GM18867 (cell line): ENCODE measurements around the gene ZNF592.

Experiments used
- ATAC-seq: cut with Tn5 transposase; IDR thresholded peaks from one replicate; pipeline ENCODE4 v1.9.1; 2021; ENCODE audit warnings: mild to moderate bottlenecking, moderate library complexity; ENCODE audit not compliant: unreplicated experiment

Gene ZNF592

DNA sequence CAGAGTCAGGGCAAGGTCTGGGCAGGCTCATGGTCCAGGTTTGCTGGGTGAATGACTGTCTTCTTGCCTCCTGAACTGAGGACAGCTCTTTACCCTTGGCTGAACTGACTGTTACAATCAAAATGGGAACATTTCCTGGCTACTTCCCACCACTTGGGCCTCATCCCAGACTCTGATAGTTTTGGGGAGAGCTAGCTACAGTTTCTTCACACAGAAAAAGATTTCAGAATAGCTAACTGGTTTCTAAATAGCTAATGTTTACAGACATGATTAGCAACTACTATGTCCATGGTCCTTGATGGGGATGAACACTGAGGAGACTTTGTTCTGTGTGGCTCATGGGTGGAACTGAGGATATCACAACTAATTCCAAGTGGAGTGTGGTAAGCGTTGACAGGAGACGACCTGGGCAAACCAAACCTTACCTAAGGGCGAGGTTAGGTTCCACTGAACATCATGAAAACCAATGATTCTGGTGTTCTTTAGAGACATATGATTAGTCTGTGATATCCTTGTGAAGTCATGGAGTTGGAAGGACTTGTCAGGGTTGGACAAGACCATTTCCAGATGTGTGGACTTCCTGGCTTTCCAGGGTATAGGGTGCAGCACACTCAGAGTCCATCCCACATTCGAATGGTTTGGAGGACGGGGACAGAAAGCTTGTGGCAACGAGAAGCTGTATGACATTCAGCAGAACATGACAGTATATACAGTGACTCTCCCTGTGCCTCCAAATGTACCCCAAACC is 76.0 kb downstream of the ZNF592 start:
- ATAC-seq = no peak

DNA sequence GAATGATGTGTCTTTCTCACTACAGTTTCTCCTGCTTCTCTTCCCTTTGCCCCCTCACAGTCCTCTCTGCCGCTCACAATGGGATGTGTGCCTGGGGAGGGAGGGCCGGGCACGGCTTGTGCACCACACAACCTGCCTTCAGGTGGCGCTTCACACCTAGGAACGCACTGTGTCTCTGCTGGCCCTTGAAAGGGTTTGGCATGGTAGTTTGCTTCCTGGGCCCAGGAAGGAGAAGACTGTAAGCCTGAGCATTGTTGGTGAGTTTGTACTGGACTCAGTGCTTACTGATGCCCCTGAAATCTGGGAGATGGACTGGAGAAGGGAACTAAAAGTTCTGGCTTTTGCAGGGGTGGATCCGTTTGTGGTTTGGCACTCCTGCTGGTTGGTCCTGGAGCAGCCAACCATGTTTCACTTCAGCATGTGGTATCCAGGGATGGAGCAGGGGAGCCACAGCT is 78.0 kb downstream of the ZNF592 start:
- no peak for ATAC-seq

DNA sequence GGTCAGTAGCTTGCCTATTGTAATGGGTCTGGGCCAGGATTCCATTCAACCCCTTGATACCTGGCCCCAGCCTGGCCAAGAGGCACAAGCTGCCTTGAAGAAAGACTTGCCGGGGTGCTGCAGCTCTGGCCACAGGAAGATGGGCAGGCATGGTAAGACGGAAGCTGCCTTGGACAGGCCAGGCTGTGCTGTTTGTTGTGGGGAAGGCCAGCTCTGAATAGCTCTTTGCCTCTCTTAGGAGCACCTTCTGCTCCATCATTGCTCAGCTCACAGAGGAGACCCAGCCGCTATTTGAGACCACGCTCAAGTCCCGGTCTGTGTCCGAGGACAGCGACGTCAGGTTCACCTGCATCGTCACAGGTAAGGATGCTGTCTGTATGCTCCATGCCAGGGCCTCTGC is 78.9 kb downstream of the ZNF592 start:
- ATAC-seq = no peak

DNA sequence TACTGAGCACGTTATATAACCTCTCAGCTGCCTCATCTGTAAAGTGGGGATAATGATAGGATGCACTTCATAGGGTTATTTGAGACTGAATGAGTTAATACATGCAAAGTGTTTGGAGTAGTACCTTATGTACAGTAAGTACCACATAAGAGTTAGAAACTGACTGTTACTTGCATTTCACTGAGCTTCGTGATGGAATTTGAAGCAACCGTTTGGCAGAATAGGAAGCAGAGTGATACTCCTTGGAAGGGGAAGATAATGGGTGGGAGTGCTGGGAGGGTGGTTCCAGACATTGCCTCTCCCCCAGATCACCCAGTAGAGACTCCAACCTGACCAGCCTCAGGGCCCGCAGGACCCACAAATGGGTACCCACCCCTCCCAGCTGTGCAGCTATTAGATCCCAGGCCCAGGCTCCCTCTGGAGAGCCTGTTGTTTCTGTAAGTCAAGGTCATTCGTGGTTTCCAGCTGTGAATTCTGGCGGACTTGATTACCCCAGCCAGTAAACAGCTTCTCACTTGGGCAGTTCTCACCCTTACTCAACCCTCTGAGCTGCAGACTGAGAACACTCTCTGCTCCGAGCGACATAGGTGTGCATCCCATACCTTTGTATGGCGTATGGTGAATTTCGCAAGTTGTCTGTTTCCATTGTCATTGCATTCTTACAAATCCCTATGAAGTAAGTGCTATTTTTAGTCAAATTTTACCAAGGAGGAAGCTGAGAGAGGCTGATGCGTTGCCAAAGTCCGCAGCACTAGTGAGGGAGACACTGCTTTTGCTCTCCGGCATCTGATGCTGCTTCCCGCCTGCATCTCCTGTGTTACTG is 79.9 kb downstream of the ZNF592 start:
- no peak for ATAC-seq

DNA sequence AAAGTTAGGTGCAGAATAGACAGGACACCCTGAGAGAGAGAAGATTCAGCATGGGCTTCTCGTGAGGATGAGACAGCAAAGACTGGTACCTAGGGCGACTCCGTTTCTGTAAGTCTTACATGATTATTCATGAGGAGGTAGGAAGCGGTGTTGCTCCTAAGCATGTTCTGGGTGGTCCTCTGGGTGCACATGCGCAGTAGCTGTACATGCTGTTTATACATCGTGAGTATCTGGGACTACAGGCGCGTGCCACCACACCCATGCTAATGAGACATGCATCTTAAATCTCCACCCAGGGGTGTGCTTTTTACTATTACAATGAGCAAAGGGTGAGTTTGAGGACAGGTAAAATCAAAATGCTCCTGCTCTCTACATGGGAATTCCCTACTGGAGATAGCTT is 81.0 kb downstream of the ZNF592 start:
- ATAC-seq = no peak

DNA sequence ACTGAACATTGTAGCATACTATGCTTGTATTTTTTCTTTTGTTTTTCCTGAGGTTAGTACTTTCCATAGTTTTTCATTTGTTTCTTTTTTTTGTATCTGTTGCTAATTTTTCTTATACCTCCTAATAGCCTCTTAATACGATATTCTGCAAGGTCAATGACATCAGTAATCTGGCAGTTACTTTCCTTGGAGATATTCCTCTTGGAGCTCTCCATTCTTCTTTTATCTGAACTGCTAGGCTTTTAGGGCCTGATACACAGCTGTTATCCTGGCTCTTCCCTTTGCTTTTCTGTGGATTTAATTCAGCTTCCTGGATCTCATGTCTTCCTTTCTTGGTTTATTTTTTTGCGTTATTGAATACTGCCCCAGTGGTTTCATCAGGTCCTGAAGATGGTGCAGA is 81.6 kb downstream of the ZNF592 start:
- no peak for ATAC-seq

DNA sequence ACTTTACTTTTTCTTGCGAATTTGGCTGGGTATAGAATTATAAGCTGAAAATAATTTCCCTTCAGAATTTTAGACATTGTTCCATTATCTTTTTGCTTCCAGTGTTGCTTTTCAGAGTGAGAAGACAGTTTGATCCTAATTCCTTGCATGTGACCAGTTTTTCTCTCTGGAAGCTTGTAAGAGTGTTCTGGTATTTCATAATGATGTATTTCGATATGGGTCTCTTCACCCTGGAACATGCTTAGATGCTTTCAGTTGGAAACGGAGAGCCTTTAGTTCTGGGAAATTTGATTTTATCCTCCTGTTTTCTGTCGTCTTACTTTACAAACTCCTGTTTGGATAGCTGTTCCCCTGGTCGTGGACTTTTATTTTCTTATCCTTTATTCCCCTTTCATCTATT is 82.6 kb downstream of the ZNF592 start:
- ATAC-seq = no peak

DNA sequence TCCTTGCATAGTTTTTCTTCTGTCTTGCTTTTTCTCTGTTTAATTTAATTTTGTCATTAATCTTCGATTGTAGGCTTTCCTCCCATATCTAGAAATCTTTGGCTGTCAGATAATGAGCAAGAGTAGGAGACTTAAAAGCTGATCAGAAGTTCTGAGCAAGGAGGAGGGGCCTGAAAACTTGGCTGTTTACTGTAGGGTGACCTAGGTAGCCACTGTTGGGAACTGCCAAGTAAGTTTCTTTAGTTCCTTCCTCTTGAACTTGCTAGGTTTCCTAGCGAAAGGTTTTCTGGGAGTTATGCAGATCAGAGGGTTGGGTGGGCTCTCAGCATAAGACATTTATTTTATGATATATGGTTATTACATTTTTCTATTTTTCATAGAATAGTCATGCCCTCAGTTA is 83.2 kb downstream of the ZNF592 start:
- no peak for ATAC-seq

DNA sequence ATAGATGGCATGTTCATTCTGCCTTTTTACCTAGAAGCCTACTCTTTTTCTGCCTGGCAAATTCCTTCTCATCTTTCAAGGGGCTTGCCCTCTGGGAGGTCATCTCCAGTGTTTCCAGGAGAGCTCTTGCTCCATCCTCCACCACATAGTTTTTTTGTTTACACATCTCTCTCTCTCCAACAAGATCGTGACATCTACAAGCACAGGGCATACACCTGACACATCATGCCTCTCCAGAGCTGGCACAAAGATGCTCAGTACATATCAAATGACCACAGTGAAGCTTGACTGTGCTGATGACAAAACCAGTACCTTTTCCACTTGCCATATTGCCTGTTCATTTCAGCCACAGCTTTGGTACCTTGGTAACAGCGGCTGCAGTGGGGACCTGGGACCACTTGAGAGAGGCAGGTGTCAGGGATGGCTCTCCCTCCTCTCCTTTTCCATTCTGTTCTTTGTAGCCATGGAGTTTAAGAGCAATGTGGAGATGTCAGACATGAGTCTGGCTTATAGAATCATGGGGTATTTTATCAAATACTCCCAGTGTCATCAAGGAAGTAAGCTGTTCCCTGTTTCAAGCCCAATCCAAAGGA is 84.2 kb downstream of the ZNF592 start:
- ATAC-seq = no peak

DNA sequence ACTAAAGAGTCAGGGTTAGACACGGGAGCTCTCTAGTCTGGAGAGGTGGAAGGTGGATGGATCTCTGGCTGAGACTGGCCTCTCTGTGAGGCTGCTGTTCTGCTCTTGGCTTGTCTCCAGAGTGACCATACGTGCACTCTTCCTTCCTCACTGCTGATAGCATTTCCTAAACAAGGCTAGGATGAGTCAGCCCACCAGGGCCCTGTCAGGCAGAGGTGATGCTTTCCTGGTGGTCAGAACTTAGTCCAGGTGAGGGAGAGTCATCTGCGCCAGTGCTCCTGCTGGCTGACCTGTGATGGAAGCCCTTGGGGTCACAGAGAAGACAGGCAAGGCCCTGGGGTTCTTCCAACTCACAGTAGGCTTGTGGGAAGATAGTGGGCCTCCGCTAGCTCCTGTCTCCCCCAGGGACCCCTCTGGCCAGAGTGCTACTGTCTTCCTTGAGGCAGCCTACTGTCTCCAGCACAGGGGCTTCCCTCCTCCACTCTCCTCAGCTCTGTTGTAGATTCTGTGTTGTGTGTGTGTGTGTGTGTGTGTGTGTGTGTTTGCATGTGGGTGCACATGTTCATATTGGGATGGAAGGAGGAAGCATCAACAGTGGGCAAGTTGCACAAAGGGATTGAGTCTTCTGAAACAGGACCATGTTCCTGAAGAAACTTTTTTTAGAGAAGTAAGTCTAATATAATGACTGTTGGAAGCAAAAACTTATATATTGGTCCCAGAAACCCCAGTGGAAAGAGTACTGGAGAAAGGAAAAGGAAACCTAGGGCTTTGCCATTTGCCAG is 85.2 kb downstream of the ZNF592 start:
- no peak for ATAC-seq

DNA sequence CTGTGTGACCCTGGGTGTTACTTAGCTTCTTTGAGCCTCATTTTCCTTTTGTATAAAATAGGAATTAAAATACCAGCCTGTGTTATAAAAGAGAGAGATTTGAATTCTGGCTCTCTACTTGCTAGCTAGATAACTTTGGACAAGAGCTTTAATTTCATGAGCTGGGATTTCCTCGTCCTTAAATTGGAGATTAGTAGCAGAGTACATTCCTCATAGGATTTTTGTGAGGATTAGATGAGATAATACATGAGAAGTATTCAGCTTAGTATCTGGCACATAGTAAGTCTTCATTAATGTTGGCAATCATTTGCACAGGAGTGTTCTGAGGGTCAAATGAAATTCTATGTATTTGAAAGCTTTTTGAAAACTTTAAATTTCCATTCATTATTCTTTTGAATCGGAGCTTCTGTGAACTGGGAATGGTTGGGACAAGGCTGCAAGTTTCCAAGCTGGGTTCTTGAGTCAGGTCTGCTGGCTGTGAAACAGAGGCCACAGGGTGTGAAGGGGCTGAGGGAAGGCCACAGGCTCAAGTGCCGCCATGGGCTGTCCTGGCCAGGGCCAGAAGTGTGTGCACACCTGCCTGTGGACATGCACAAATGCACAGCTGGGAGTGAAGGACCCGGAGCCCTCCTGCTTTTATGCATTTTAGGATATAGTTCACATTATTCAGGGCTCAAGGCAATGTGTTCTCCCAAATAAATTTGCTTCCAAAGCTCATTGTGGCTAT is 86.0 kb downstream of the ZNF592 start:
- ATAC-seq = no peak

DNA sequence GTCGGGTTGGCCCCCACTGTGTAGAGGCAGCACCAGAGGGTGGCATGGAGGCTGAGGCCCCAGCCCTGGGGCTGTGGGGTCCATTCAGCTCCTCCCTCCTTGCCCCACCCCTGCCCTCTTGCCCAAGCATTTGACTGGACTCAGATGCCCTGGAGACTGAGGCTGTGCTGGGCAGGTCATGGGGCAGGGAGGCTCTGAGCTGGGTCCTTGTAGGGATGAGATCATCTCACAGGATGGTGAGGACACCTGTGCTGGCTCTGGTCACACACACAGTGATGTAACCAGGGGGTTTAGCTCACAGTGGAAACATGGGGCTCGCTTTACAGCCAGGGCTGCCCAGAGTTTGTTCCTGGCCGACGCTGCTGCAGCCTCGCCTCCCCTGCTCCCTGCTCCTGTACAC is 86.6 kb downstream of the ZNF592 start:
- ATAC-seq = no peak

DNA sequence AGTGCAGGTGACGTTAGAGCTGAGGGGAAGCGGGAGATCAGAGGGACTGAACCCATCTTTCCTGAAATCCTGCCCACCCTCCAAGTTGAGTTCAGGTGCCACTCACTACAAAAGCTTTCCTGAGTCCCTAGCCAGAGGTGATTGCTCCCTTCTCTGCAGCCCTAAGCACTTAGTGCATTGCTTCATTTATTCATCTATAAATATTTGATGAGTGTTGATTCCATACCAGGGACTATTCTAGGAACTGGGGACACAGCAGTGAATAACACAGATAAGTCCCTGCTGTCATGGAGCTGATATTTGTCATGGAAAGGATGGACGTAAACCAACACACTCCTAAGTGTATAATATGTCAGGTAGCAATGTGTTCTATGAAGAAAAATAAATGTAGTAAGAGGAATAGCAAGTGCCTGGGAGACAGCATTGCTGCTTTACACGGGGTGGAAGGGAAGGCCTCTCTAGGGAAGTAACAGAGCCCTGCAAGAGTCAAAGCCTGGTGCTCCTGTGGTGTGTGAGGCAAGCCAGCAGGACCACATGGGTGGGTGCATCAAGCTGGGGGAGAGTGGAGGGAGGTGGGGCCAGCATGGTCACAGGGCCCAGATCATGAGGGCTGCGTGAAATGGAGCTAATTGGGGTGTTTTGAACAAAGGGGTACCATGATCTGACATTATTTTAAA is 87.4 kb downstream of the ZNF592 start:
- ATAC-seq = no peak

DNA sequence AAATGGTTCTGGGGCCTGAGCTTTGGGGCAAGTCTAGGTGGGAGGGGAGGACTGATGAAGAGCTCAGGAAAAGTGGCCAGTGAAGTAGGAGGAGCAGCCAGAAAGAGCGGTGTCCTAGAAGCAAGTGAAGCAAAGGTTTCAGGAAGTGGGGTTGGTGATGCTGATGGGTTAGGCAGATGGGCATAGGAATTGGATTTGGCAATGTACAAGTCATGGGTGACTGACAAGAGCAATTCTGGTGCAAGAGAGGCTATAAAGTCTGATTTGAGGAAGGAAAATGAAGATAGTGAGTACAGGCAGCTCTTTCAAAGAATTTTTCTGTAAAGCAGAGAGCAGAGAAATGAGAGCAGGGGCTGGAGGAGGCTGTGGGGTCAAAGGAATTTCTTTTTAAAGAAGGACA is 88.5 kb downstream of the ZNF592 start:
- ATAC-seq = no peak

DNA sequence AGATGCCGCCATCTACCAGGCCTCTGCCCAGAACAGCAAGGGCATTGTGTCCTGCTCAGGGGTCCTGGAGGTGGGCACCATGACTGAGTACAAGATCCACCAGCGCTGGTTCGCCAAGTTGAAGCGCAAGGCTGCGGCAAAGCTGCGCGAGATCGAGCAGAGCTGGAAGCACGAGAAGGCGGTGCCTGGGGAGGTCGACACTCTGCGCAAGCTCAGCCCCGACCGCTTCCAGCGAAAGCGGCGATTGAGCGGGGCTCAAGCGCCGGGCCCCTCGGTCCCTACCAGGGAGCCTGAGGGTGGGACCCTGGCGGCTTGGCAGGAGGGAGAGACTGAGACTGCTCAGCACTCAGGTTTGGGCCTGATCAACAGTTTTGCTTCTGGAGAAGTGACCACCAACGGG is 91.3 kb downstream of the ZNF592 start:
- ATAC-seq = no peak

DNA sequence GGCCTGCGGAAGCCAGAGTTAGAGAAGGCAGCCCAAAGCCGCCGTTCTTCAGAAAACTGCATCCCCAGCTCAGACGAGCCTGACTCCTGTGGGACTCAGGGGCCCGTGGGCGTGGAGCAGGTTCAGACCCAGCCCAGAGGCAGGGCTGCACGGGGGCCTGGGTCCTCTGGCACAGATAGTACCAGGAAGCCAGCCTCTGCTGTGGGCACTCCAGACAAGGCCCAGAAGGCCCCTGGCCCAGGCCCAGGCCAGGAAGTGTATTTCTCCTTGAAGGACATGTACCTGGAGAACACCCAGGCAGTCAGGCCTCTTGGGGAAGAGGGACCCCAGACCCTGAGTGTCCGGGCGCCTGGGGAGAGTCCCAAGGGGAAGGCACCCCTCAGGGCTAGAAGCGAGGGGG is 91.9 kb downstream of the ZNF592 start:
- ATAC-seq = no peak

DNA sequence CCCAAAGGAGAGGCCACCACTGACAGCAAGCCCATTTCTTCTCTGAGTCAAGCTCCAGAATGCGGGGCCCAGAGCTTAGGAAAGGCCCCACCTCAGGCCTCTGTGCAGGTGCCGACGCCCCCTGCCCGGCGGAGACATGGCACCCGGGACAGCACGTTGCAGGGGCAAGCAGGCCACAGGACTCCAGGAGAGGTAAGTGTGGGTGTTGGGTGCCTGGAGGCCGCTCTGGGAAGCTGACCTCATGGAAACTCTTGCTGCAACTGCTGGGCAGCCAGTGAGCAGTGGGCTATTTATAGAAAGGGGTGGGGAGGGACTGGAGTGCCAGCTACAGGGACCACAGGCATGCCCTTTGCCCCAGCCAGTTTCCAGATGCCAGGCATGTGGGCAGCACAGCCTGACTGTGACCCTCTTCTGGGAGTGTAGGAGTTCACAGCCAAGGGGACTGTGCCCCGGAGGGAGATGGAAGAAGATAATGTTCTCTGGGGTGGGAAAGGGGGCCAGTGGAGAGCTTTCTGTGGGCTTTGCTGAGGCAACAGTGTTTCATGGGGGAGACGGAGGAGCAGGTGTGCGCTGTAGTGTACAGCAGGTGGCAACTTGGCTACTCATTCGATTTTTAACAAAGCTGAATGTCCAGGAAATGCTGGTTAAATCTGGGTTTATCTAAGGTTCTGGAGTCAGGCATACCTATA is 92.5 kb downstream of the ZNF592 start:
- ATAC-seq = no peak

DNA sequence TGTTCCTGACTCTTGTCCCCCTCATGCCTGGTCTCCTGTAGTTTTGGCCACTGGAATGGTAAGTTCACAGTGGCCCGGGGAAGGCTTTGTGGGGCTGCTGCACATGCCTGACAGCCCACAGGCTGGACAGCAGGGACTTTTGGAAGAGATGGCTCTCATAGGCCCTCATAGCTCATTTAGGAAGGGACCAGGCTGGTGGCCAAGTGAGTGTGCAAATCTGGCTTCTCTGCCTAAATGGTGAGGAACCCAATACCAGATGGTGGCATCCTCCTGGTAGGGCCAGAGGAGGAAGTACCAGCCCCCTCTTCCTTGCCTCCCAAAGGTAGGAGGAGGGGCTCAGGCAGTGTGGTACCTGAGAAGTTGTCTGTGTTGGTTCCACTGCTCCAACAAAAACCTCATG is 94.4 kb downstream of the ZNF592 start:
- ATAC-seq = no peak

DNA sequence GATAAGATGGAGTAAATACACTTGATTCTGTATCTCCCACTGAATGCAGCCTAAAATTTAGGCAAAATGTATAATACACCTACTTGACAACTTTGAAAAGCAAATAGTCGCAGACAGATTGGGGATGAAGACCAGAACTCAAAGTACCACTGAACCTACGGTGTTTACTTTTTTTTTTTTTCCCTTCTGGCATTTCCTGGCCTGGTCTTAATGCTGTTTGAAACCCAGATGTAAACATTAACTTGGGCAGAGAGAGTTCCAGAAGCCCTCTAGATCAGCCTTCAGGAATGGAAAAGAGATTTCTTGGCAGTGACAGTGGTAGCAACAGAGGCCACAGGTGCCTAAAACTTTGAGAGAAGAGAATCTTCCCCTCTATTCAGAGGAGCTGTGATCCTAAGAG is 96.6 kb downstream of the ZNF592 start:
- ATAC-seq = no peak
